GM21528 (cell line): ENCODE results near the gene KCNQ1OT1.

ENCODE experiments used
- ATAC-seq: cut with Tn5 transposase; IDR thresholded peaks from one replicate; pipeline ENCODE4 v1.9.1; 2021; ENCODE audit warnings: mild to moderate bottlenecking, moderate library complexity; ENCODE audit not compliant: unreplicated experiment, low FRiP score

KCNQ1OT1 gene

GRCh38 chr11:2722955-2723354, 23.2 kb upstream of the KCNQ1OT1 start:
- ATAC-seq: no peak

DNA sequence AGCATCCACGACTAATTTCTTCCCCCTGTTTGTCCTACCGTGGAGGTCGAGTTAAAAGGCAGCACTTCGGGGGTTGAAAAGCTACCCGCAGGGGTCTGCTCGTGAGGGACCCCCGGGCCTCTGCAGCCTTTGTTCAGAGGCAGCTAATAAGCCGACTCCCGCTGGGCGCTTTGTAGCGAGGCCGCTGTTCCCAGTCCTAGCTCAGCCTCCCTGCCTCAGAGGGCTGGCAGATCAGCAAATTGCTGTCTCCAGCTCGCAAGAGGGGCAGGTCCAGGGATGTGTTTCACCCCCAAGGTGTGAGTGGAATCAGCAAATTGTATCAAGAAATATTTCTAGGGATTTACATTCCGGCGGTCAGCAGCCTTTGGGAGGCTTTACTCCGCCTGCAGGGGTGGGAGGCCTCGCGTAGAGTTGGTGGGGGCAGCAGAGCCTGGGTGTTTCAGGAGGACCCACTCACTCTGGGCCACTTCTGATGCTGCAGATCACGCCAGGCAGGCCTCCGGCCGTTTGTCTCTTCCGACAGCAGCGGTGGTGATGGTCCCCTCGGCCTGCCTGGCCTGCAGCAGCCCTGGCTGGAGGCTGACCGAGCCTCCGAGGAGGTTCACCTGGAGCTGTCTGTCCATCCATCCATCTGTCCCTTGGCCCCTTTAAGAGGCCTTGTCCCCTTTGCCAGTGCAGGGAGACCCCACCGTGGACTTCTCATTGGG, 21.6 kb upstream of the KCNQ1OT1 start:
- no peak for ATAC-seq

- no peak for ATAC-seq
Observed at GRCh38 chr11:2719831-2720590, 20.2 kb upstream of the KCNQ1OT1 start.

GRCh38 chr11:2718817-2719438, 19.1 kb upstream of the KCNQ1OT1 start:
- no peak for ATAC-seq

- no peak for ATAC-seq
Observed at GRCh38 chr11:2717561-2718325, 17.9 kb upstream of the KCNQ1OT1 start.

- ATAC-seq: no peak
Observed at GRCh38 chr11:2716376-2717095, 16.7 kb upstream of the KCNQ1OT1 start.

GRCh38 chr11:2715716-2716350, 16.0 kb upstream of the KCNQ1OT1 start:
- no peak for ATAC-seq

DNA sequence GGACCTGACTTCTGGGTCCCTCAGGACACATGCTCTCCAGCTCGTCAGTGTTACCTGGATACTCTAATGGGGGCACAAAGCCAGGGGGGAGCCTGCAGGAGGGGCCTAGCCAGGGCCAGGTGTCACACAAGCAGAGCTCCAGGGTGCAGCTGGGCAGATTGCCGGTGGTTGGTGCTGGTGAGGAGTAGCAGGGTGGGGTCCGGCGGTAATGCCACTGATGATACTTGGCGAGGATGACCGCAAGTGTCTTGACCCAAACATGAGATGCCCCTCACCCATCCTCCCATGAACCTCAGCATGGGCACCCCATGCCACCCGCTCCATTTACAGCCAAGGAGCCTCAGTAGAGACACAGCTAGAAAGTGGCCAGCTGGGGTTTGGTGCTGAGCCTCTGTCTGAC, 15.1 kb upstream of the KCNQ1OT1 start:
- ATAC-seq: no peak

DNA sequence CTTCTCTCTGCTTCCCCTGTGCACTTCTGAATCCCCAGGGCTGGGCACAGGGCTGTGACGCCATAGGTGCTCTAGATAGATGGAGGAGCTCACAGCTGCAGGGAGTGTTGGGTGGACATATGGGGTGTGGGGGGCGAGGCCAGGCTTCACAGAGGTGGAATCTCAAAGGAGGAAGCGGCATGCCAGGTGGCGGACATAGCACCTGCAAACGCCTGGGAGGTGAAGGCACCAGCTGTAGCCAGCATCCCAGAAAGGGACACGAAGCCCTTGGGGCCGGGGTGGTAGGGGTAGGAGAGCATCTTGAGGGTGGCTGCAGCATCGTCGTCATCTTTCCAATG, 14.6 kb upstream of the KCNQ1OT1 start:
- ATAC-seq: no peak

- ATAC-seq: no peak
Observed at GRCh38 chr11:2713661-2714462, 14.1 kb upstream of the KCNQ1OT1 start.

DNA sequence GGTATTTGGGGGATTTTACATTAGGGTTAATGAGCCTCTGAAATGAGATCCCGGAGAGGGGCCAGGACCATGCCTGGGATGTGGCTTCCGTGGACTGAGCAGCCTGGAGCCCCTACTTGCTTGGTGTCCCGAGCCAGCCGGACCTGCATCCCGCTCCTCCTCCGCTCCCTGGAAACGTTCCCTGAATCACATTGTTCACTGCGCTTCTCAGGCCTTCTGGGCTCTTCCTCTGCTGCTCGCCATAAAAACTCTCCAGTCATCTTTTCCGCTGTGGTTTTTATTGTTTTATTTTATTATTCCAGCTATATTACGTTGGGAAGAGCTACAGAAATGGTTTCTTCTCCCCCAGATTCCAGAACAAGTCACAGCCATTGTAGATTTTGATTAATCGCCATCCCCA, 13.3 kb upstream of the KCNQ1OT1 start:
- no peak for ATAC-seq

DNA sequence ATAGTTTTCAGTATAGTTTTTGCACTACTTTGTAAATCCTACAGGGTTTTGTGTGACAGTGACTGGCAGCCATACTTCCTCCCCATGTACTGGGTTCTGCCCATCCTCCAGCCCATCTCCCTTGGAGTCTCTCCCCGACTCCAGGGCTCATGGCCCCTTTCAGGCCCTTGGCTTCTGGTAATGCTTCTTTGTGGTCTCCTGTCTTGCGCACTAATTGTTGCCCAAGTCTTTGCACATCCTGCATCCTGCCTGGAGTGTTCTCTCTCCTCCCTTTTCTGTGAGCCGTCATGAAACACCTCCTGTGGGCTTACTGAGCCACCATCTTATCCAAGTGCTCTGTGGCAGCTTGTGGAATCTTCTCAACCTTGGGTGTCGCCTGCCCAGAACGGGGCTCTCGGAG, 11.4 kb upstream of the KCNQ1OT1 start:
- no peak for ATAC-seq

GRCh38 chr11:2709429-2709828, 9.6 kb upstream of the KCNQ1OT1 start:
- ATAC-seq: no peak

GRCh38 chr11:2708757-2709281, 9.0 kb upstream of the KCNQ1OT1 start:
- no peak for ATAC-seq

DNA sequence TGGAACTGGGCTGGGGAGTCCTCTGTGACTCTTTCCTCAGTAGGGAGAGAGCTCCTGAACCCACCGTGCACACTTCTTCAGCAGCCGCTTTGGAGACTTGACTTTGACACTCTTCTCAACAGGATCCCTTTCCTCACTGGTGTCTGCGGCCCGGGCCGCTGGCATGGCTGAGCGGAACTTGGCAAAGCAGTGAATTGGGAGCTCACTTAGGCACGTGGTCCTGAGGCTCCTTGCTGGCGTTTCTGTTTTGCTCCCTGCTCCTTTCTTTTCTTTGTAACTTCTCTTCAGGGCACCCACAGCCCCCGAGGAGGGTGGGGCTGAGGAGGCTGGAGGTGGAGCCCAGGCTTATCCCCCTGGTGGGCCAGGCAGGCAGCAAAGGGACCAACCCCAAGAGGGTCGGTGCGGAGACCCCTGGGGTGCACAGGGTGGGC, 8.4 kb upstream of the KCNQ1OT1 start:
- ATAC-seq: no peak

DNA sequence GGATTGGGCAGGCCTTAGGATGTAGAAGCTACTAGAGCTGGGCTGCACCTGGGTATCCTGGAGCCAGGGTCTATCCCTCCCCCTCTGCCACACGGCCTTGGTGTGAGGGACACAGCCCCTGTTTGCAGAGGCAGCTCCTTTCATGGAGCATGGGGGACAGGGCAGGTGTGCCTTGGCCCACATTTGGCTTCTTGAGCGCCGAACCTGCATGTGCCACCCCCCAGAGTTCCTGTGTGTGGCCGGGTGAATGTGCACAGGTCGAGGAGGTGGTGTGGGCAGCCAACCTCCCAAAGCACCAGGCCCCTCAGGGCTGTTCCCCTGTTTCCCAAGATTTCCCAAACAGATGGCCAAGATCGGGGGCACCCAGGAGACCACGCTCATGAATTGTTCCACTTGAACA, 7.9 kb upstream of the KCNQ1OT1 start:
- ATAC-seq: no peak

- no peak for ATAC-seq
Observed at GRCh38 chr11:2706321-2706720, 6.5 kb upstream of the KCNQ1OT1 start.

DNA sequence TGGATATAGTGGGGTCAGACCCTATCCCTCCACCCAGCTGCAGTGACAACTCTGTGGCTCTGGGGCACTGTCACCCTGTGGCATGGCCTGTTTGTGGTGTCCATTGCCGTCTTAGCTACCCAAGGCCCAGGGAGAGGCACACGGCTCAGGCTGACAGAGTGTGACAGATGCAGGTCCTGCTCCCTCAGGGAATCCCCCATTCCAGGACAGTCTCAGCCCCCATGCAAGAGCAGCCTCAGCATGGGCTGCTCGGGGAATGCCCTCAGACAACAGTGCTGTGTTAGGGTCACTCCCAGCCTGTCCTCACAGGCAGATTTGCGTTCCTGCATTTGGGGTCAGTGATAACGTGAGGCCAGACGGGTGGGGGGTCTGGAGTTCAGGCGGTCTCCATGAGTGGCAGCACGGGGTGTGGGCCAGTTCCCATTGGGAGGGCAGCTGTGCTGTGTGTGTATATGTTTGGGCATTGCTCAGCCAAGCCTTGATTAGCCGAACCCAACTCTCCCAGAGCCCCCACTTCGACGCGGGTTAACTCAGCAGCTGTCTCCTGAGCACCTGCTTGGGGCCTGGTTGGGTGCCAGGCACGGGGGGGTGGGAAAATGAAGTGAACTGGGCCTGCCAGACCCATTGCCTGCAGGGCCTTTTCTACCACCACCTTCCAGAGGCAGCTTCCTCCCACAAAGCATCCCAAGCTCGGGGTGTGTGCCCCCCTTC, 5.3 kb upstream of the KCNQ1OT1 start:
- no peak for ATAC-seq
